A549 treated with RU486 at 1 μM for 4 hours (cell line): Measurements from ENCODE around the gene LRIT2. TPM values are rescaled to one million over a fixed set of nuclear protein-coding genes. Genes with fewer than 3 reads are reported as not detected.

Experiments
- total RNA-seq: library from RNA; stranded (reverse); fragments of 200-300 nt; extraction: Qiagen RNA extraction; gene quantifications from 5 replicates; pipeline ENCODE4 v1.2.3, GENCODE V29; 2022; ENCODE audit warnings: low read depth

The LRIT2 gene, protein sequence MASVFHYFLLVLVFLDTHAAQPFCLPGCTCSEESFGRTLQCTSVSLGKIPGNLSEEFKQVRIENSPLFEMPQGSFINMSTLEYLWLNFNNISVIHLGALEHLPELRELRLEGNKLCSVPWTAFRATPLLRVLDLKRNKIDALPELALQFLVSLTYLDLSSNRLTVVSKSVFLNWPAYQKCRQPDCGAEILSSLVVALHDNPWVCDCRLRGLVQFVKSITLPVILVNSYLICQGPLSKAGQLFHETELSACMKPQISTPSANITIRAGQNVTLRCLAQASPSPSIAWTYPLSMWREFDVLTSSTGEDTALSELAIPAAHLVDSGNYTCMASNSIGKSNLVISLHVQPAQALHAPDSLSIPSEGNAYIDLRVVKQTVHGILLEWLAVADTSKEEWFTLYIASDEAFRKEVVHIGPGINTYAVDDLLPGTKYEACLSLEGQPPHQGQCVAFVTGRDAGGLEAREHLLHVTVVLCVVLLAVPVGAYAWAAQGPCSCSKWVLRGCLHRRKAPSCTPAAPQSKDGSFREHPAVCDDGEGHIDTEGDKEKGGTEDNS
- total RNA-seq, result not detected in 5 replicates

DNA sequence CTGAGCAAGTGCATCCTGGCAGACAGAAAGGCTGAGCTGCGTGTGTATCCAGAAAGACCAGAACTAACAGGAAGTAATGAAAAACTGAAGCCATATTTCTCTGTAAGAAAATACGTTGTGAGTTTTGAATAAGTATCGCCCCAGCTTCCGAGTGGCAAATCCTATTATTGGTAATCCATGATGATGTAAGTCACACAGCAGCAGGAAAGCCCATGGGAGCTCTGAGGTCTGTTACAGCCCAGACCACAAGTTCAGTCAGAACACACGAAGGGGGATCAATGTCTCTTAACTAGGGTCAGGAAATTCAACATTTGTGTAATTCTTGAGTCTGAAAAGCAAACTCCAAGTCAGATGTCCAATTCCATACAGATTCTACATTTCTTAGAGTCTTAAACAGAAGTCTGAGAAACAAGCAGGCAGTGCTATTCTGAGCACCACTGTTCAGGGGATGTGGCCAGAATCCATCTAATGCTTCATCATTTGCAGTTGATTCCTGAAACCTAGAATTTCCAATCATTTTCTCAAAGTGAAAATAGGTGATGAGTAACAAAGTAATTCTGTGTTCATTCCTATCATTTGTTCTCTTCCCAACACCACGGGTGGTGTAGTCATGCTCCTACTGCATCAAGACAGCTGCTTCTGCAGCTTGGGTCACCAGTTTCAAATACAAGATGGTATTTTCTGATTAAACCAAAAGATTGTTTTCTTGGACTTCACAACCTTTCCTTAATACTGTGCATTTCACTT, at the start of gene LRIT2:
Gene LRIT2, minus strand, starts transcription at position 118 of the 747 bp plus-strand sequence. Its CDS starts 24 bp downstream, at position 94.

DNA sequence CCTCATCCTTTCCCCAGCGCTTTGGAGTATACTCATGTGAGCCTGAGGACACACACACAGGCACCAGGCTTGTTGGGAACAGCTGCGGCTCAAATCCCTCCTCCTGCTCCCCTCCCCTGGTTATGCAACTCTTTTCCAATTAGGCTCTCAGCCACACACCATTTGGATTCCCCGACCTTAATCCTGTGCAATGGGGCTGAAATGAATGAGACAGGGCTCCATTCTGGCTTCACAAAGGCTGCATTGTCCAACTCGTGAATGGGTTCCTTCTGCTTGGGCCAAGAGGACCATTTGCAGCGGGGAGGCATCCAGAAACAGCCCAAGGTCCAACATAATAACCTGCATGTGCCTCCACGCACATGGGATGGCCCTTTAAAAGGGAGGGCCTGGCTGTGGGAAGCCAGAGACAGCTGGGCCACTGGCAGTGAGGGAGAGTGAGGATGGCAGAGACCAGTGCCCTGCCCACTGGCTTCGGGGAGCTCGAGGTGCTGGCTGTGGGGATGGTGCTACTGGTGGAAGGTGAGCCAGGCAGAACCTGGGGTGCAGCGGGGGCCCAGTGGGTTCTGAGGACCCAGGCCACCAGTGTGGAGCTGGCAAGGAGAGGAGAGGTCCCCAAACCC, 19.4 kb upstream of the LRIT2 start, which contains the start of gene RGR:
Gene RGR, plus strand, starts transcription at position 403 of the 620 bp plus-strand sequence. Its CDS starts 38 bp downstream, at position 441.

DNA sequence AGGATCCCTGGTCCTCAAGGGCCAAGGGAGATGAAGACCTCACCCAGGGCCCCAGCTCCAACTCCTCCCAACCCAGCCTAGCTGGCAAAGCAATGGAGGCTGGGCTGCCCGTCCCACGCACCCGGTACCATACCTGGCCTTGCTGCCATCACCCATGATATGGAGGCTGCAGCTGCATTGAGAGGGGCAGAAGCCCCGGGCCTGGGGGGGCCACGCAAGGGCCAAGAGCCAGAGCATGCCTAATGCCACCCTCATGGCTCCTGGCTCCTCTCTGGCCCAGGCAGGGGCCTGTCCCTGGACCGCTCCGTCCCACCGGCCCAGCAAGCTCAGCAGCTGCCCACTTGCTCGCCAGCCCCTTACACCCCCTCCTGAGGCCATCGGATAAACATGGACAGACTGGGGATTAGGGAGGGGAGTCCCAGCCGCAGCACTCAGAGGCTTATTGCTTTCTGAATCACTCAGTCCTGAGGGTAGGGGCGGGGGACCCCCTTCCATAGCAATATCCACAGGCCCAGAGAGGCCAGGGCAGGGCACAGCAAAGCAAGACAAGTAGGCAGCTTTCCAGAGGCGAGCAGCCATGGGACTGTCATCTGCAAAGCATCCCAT, 15.9 kb upstream of the LRIT2 start, which contains the start of gene LRIT1:
Gene LRIT1, minus strand, starts transcription at position 362 of the 606 bp plus-strand sequence. Its CDS starts 107 bp downstream, at position 255.

DNA sequence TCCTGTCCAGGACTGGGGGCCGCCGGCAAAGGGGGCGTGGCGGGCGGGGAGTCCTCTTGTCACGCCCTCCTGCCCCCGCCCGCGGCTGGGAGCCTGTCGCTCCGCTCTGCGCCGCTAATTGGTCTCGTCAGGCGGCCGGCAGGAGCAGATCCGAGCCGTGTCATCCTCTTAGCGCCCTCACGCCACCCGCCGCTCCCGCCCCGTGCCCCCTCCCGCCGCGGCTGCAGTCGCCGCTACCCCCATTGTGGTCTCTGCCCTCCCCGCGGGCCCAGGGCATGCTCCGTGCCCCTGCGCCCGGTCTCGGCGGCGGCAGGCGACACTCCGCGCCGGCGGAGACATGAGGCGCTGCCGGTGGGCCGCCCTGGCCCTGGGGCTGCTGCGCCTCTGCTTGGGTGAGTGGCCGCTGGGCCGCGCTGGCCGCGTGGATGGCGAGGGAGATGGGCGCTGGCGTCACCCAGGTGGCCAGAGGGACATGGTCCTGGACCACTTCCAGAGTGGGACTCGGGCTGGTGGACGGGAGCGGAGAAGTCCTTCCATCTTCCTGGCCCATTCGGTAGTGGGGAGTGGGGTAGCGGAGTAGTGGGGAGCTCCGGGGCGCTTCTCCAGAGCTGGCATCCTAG, 30.8 kb downstream of the LRIT2 start, which contains the start of gene CDHR1:
Gene CDHR1, plus strand, starts transcription at position 114 of the 620 bp plus-strand sequence. Its CDS starts 224 bp downstream, at position 338.

DNA sequence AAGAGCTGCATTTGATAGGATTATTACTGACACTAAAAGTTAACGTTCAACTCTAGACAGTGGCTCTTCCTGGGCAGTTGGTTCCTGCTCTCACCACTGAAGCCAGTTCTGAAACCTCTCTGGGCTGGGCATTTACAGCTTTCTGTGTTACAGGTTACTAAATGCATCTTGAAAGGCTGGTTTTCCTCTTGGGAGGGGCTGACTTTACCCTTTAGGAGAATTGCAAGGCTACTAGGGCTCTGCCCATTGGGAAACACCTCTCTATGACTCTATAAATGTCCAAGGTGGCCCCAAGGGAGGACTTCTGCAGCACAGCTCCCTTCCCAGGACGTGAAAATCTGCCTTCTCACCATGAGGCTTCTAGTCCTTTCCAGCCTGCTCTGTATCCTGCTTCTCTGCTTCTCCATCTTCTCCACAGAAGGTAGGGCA, 51.8 kb downstream of the LRIT2 start, which contains the start of gene GPR15LG:
Gene GPR15LG, plus strand, starts transcription at position 301 of the 429 bp plus-strand sequence. Its CDS starts 51 bp downstream, at position 352.

Other genes starting within 250 kb of the LRIT2 start
- gene GHITM, start 86.0 kb downstream of the LRIT2 start, total RNA-seq, result 158 to 219 TPM (median 203 TPM) in 5 replicates
- not detected in 5 replicates for gene GPR15LG, start 51.7 kb downstream of the LRIT2 start, total RNA-seq
- gene CDHR1, start 31.0 kb downstream of the LRIT2 start, total RNA-seq, result 0.03 to 0.13 TPM (median 0.07 TPM) in 5 replicates
- gene LRIT1, start 16.0 kb upstream of the LRIT2 start, total RNA-seq, result not detected in 5 replicates
- not detected in 5 replicates for gene RGR, start 19.5 kb upstream of the LRIT2 start, total RNA-seq
- gene CCSER2, start 103.0 kb upstream of the LRIT2 start, total RNA-seq, result 7.2 to 13.8 TPM (median 10.4 TPM) in 5 replicates